Fibroblast of pulmonary artery (primary cell): ENCODE measurements around the gene LMBR1.
"Not testable (repeated sequence)": the region's sequence is repeated elsewhere in the genome, so short reads cannot be mapped to it uniquely, and the experiment has no call there.

Experiments
- DNase-seq: peaks from one replicate; pipeline ENCODE4 v3.0.0-alpha.2; 2010; ENCODE audit warnings: low read depth
- H3K4me3 ChIP-seq: replicated peaks from 2 replicates; pipeline ENCODE4 v1.5.1; 2011; ENCODE audit warnings: low read depth, mild to moderate bottlenecking, control low read depth, low read length, moderate library complexity
- CTCF ChIP-seq: IDR thresholded peaks from 2 replicates; pipeline ENCODE4 v1.5.1; 2011; ENCODE audit warnings: mild to moderate bottlenecking, control low read depth, low read length, inconsistent platforms; ENCODE audit errors: missing control alignments

The LMBR1 gene

DNA sequence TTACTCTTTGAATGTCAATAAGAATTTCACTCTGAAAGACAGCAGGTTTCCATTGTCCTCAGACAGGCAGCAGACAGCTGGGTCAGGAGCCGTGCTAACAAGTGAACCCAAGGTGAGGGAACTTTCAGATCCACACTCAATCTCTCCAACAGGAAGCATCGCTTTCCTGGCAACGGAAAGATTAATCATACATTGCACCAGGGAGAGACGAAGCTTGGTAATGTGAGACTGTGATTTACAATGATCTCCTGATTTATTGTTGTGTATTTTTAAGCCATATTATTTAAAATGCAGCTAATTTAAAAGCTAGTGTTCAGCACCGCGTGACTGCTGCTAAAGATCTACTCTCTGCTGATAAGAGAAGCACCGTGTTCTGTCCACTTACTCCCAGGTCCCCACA lies 39.0 kb upstream of the LMBR1 start:
- peak; percentile 65 for DNase-seq
- no peak for TF ChIP-seq CTCF

DNA sequence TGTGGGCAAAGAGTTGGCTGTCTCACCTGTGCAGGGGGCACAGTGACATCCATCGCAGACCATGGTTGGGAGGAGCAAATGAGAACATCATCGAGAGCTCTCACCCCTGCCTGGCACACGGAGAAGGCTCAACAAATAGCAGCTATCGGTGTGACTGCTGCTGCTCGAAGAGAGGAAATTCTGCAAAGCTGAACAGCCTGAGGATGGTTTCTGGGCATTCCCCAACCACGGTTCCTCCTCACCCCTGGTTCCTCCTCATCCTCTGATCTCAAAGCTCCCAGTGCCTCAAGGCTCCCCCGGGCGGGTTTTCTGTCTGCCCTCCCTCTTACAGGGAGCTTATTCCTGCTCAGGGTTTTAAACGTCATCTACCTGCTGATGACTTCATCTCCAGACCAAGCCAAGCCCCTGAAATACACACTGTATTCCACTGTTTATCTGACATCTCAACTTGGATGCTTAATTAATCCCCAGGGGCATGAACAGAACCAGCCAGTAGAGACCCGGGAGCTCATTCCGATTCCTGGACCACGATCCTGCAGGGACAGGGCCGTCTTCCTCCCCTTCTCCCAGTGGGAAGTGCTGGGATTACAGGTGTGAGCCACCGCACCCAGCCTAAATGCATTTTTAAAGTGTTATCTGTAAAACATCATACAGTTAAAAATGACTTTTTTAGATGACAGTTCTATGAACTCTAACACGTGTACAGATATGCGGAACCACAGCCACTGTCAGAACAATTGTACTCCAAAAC lies 37.0 kb upstream of the LMBR1 start:
- no peak for TF ChIP-seq CTCF
- H3K4me3 ChIP-seq, result no peak overlapping the region
- DNase-seq, result no peak

More for the DNA sequence above, 39.0 kb upstream of the LMBR1 start:
- H3K4me3 ChIP-seq, result no peak overlapping the region

- no peak for DNase-seq
- no peak overlapping the region for H3K4me3 ChIP-seq
- TF ChIP-seq CTCF, result no peak
Measured at GRCh38 chr7:156928406-156928747, 35.4 kb upstream of the LMBR1 start.

- no peak for DNase-seq
- no peak for TF ChIP-seq CTCF
- H3K4me3 ChIP-seq, result no peak overlapping the region
Measured at GRCh38 chr7:156927571-156928405, 34.8 kb upstream of the LMBR1 start.

- not testable (repeated sequence) for DNase-seq, H3K4me3 ChIP-seq
Measured at GRCh38 chr7:156925821-156926220, 32.8 kb upstream of the LMBR1 start.

DNA sequence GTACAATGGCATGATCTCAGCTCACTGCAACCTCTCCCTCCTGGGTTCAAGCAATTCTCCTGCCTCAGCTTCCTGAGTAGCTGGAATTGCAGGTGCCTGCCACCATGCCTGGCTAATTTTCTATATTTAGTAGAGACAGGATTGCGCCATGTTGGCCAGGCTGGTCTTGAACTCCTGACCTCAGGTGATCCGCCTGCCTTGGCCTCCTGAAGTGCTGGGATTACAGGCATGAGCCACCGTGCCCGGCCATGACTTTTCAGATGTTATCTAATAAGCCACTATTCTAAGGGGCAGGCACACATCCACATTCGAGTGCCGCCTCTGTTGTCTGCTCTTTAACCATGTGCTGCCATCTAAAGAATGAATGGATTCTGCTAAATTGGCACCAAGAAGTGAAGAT lies 29.3 kb upstream of the LMBR1 start:
- not testable (repeated sequence) for H3K4me3 ChIP-seq, DNase-seq

- not testable (repeated sequence) for H3K4me3 ChIP-seq, DNase-seq
Measured at GRCh38 chr7:156920487-156921373, 27.7 kb upstream of the LMBR1 start.

- TF ChIP-seq CTCF, result no peak
- no peak for DNase-seq
- H3K4me3 ChIP-seq, result no peak overlapping the region
Measured at GRCh38 chr7:156920076-156920475, 27.1 kb upstream of the LMBR1 start.
